HG03521 (cell line): ENCODE measurements around the gene ATP2A1.
"Not testable (repeated sequence)": the region's sequence is repeated elsewhere in the genome, so short reads cannot be mapped to it uniquely, and the experiment has no call there.

Experiments
- ATAC-seq: cut with Tn5 transposase; IDR thresholded peaks from one replicate; pipeline ENCODE4 v1.9.1; 2021; ENCODE audit warnings: mild to moderate bottlenecking, moderate library complexity; ENCODE audit not compliant: unreplicated experiment

Gene ATP2A1

DNA sequence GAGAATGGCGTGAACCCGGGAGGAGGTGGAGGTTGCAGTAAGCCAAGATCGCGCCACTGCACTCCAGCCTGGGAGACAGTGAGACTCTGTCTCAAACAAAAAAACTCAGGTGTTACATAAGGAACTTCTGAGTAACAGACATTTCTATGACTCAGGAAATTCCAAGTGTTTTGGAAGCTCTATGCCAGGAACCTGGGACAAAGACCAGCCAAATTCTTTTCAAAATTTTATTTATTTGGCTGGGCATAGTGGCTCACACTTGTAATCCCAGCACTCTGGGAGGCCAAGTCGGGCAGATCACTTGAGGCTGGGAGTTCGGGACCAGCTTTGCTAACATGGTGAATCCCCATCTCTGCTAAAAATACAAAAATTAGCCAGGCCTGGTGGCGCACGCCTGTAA lies 19.9 kb upstream of the ATP2A1 start:
- no peak for ATAC-seq

DNA sequence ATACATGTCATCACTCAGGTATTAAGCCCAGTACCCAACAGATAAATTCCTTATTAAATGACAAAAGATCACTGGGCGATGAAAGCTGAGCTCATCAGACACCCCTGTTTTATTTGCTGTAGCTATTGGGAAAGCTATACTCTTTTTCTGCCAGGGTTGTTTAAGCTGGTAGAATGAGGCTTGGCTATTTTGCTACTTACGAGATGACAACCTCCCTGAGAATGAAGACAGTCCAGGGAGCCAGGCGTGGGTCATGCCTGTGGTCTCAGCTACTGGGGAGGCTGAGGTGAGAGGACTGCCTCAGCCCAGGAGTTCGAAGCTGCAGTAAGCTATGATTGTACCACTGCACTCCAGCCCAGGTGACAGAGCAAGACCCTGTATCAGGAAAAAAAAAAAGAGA lies 19.0 kb upstream of the ATP2A1 start:
- no peak for ATAC-seq

DNA sequence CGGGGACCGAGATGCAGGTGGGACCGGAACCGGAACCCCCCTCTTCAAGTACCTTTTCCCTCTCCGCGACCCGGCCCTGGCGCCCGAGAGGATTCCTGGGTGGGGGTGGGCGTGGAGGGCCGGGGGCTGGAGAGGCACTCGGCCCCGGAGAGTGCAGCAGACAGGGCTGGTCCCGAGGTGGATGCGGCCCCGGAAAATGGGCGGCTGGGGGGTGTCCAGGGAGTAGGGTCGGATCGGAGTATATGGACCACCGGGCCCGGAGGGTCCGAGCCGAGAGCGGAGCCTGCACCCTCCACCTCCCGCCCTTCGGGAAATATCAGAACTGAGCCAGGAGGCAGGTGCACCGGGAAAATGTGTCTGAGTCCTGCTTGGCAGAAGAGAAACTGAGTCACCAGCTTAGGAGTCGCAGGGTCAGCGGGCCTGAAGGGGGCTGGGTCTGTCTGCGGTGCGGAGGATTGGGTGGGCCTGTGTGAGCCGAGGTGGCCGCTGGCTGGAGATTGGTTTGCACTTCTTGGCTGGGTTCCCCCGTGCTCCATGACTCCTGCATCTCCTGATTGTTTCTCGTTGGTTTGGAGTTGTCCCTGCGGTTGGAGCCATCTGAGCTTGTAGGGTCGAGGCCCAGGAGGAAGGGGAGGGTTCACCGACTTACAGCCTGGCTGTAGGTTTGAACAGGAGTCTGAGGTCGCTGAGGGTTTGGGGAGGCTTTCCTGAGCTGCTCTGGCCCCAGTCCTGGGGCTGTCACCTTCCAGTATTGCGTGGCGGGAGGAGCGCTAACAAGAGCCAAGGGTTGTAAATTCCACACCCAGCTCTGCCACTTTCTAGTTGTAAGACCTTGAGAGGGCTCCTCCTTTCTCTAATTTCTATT lies 14.1 kb upstream of the ATP2A1 start:
- ATAC-seq: no peak

DNA sequence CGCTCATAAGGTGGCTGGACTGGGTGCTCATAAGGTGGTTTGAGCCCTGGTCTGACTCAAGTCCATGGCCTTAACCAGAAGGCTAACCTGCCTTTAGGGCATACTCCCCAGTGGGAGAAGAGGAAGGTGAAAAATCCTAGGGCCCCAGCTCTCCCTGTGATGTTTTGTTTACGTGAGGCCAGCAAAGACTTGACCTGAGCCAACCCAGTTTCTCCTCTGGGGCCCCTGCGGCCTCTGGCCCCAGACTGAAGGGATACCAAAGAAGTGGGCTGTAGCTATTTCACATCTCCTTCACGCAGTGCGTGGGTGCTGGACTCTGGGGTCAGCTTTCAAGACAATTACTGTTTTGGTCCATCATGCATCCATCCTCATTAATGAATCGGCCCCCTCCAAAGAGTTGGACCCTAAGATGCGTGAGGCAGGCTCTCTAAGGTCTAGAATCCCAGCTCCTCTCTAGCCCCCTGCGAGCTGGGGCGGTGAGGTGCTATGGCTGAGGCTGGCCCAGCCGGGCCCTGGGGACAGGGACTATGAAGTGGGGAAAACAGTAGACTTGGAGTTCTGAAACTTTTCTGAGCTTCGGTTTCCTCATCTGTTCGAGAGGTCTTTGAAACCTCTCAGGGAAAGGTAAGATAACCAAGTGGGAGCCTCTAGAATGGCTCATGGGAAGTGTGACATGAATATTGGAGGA lies 13.1 kb upstream of the ATP2A1 start:
- no peak for ATAC-seq

DNA sequence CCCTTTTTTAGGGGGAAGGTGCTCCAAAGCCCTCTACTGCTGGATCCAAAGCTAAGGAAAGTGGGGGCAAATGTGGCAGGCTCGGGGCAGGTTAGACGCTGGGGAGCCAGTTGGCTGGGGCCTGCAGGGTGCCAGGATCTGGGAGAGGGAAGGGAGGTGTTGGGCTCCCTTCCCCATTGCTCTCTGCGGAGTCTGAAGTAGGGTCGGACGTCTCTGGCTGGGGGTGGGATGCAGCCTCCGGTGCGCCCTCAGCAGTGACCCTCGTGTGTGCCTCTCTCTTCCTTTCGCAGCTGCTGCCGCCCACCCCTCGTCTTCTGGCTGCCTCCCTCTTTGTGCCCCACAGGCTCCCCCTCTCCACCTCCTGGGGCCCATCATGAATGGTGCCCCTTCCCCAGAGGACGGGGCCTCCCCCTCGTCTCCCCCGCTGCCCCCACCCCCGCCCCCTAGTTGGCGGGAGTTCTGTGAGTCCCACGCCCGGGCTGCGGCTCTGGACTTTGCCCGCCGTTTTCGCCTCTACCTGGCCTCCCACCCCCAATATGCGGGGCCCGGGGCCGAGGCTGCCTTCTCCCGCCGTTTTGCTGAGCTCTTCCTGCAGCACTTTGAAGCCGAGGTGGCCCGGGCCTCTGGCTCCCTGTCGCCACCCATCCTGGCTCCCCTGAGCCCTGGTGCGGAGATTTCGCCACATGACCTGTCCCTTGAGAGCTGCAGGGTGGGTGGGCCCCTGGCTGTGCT lies 12.4 kb upstream of the ATP2A1 start:
- ATAC-seq: no peak

DNA sequence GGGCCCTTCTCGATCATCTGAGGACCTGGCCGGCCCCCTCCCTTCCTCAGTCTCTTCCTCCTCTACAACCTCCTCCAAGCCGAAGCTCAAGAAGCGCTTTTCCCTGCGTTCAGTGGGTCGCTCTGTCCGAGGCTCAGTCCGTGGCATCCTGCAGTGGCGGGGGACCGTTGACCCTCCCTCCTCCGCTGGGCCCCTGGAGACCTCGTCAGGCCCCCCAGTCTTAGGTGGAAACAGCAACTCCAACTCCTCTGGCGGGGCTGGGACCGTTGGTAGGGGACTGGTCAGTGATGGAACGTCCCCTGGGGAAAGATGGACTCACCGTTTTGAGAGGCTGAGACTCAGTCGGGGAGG lies 11.9 kb upstream of the ATP2A1 start:
- no peak for ATAC-seq

DNA sequence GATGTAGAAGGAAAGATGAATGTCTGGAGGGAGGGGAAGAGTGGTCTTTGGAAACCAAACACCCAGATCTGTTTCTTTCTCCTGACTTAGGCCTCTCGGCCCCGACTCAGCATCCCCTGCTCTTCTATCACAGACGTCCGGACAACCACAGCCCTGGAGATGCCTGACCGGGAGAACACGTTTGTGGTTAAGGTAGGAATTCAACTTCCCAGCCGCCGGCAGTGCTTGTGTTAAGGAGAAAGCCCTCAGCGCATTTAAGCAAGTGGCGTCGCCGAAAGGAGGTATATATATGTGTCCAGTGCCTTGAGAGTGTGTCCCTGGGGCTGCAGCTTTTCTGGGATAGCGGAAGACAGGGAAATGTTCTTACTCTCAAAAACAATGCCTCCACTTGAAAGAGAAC lies 11.0 kb upstream of the ATP2A1 start:
- no peak for ATAC-seq

DNA sequence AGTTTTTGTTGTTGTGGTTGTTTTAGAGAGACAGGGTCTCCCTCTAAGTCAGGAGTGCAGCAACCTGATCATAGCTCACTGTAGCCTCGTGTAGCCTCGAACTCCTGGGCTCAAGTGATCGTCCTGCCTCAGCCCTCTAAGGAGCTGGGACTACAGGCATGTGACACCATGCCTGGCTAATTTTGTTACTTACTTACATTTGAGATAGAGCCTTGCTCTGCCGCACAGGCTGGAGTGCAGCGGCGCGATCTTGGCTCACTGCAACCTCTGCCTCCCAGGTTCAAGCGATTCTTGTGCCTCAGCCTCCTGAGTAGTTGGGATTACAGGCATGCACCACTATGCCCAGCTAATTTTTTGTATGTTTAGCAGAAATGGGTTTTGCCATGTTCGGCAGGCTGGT lies 10.6 kb upstream of the ATP2A1 start:
- ATAC-seq: not testable (repeated sequence)

DNA sequence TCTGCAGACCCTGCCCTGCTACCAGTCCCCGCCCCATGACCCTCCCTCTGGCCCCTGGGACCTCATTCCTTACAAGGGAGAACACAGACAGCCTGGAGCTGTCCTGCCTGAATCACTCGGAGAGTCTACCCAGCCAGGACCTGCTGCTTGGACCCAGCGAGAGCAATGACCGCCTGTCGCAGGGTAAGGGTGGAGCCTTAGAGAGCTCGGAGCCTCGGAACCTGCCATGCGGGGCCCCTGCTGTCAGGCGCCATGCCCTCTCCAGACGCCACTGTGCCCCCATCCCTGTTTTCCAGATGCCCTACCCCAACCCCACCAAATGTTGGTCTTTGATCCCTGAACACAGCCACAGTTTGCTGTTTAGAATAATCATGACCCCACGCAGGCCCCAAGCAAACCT lies 9.1 kb upstream of the ATP2A1 start:
- ATAC-seq: no peak

DNA sequence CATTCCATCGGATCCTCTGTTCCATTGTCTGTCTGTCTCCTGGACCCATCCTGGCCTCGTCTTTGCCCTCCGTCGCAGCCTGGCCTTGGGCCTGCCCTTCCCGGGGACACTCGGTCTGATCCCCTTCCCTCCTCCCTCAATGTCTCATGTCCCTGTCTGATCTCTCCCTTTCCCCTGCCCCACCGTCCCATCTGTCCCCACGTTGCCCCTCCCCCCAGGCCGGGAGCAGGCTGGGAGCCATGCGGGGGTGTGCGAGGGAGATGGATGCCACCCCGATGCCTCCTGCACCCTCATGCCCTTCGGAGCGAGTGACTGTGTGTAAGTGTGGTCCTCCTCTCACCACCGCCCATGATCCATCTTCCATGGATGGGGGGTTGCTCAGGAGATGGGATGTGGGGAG lies 5.3 kb upstream of the ATP2A1 start:
- ATAC-seq: no peak

DNA sequence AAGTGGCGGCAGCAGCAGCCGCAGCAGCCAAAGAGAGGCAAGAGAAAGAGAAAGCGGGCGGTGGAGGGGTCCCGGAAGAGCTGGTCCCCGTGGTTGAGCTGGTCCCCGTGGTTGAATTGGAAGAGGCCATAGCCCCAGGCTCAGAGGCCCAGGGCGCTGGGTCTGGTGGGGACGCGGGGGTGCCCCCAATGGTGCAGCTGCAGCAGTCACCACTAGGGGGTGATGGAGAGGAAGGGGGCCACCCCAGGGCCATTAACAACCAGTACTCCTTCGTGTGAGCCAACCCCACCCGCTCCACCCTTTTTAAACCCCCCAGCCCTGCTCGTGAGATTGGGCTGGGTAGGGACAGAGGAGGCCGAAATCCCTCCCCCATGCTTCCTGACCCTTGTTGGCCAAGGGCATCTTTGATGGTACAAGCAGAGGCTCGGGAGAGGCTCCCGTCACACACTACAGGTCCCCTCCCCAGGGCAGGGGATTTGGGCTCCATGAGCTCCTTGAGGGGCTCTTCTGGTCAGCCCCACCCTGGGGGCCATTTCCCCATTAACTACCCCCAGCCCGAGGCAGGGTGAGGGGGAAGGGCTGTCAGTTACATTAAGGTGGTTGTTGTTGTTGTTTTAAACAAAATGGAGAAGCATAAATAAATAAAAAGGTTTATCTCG lies 4.6 kb upstream of the ATP2A1 start:
- no peak for ATAC-seq

DNA sequence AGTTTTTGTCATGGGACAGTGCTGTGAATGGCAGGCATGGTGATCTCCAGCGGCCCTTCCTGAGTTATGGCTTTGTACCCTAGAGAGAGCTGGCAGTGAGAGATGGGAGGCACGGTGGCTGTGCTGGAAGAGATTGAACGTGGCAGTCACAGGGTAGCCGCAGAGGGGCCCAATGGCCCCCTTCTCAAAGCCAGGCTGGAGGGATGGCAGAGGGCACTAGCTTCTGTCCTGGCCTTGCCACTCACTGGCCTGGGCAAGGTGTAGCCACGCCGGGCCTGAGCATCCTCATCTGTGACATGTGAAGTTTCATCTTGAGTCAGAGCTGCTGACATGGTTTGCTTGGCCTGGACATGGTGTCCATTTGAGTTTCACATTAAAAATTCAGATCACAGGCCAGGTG lies 3.9 kb upstream of the ATP2A1 start:
- ATAC-seq: no peak

DNA sequence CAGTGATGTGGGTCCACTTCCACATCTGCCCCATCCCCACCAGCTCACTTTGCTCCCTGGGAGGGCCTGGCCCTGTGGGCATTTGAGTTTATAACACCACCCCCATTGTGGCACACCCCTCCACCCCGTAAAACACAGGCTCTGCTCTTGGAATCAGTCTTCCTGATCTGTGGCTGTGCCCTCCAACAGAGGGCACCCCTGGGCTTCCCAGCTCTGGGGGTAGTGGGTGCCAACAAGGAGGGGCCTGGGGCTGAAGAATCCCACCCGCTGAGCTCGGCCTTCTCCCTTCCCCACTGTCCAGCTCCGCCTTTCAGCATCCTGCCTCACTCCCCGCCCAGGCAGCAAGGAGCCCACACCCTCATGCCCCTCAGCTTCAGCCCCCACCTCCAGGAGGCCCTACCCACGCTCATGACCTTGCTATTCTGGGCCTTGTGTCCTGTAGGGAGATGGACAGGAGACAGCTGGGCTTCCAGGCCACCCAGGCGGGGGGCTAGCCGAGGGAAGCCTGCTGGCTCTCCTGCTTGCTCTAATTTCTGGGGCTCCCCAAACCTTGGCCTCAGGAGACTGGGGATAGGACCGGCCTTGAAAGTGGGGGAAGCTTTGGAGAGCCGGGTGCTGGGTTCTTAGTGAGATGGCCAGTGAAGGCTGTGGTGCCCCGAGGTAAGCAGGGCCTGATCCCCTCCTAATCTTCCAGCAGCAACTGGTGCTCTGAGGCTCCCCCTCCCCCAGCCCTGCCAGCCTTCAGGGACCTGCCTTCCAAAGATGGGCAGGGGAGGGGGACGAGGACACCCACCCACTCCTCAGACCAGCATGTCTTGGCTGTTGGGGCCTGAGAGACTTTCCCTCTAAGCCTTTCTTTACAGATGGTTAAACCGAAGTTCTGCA lies 2.9 kb upstream of the ATP2A1 start:
- ATAC-seq: no peak

DNA sequence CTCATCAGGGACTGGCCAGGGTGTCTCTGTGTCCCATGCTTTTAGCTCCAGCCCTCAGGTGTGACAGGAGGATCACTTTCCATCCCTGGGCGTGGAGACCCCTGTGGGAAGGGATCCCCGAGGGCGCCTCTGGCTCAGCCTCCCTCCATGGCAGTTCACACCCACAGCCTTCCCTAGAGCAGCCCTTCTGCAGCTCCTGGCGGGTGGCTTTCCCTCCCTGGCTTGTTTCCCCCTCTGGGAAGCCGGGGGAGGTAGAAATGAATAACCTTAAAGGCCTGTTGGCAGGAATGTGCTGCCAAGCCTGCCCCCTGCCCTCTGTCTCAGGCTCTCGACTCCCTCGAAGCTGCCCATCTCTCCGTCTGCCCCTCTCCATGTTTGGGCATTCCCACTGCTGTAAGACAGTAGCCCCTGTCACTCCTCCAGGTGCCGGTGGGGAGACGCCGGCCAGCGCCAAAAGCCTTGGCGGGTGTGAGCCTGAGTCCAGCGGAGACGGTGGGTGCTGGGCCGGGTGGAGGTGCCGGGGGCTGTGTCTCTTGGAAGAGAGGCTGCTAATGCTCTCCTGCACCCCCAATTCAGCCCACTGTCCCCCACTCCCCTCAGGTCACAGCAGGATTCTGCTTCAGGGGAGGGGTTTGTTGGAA lies 2.1 kb upstream of the ATP2A1 start:
- ATAC-seq: no peak

DNA sequence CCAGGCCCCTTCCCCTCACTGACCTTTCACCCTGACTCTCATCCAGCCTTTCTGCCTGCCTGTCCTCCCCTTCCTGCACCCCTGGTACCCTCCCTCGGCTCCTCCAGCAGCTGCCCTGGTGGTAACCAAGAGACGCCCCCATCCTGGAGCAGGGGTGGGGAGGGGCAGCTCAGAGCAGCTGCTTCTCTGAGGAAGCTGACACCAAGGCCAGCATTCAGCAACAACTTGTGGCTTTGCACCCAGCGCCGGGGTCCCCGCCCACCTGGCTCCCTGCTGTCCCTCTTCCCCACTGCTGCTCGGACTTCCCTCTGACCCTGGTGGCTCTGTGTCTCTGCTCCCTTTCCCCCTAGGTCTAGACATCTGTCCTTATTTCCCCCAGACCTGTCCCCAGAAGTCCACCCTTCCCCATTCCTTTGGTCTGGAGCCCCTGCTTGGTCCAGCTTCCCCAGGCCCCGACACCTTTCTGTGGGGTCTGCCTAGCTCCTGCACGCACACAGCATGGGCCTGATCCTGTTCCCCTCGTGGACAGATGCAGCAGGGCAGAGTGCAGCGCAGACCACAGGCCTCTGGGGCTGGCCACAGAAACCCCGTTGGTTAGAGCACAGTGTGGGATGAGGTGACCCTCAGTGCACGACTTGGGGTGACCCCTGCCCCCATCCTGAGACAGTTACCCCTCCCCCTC lies 1.2 kb upstream of the ATP2A1 start:
- no peak for ATAC-seq

DNA sequence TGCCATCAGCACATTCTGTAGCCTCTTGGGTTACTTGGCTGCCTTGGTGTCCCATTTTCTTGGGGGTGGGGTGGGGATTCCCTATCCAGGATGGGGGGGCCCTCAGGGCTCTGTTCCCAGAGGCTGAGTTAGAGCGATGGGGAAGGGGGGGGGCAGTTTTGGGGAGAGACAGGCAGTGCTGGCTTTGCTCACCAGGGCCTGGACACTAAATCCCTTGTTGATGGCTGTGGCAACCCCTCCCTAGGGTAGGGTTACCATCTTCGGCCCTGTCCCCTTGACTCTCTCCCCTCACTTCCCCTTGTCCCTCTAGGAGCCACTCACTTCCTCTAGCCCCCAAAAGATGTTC lies 660 bp upstream of the ATP2A1 start:
- no peak for ATAC-seq

DNA sequence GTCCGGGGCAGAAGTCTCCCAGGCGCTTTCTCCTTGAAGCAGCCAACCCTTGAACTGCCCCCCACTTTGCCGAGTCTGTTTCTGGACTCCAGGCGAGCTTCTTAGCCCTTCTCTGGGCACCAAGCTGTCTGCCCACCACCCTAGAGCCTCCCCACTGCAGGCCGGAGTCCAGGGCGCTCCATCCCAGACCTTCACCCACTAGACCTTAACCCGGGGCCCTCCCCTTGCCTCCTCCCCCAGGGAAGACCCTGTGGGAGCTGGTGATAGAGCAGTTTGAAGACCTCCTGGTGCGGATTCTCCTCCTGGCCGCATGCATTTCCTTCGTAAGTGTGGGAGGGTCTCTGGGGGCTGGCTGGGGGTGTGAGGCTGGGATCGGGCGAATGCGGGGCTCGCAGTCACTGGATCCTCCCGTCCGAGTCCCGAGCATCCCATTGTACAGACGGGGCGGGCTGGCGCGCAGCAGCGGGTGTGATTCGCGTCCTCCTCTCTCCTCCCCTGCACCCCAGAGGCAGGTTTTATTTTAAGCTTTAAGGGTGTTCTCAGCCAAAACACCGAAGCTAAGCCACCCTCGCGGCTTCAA lies 1.1 kb downstream of the ATP2A1 start:
- peak; percentile 18 for ATAC-seq

DNA sequence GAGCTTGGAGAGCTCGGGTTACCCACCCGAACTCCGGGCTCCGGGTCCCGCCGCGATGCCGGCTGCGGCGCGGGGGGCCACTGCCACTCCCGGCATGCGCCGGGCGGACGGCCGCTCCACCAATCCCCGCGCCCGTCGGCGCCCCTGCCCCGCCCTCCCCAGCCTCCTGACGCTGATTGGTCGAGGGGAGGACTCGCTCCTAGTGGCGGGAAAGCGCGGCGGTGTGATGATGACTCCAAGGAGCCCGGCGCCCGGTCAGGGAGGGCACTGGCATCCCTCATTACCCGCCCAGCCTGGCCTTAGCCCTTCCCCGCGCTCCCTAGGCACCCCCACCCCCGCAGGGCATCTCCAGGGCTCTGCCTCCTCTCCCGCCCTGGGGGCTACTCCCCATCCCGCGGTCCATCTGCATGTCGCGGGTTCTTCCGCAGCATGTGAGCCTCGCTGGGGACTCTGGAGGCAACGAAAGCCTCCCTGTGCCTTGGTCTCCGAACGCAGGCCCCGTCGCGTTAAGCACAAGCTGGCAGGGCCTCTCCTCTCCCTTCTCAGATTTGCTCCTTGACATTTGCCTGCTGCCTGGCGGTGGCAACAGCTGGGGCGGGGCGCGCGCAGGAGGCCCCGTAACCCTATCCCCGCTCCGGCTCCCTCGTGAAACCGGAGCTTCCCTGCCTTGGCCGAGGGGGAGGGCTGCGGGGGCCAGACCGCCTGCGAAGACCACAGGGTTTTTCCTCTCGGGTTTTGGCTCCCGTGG lies 1.7 kb downstream of the ATP2A1 start:
- peak; percentile 78 for ATAC-seq

DNA sequence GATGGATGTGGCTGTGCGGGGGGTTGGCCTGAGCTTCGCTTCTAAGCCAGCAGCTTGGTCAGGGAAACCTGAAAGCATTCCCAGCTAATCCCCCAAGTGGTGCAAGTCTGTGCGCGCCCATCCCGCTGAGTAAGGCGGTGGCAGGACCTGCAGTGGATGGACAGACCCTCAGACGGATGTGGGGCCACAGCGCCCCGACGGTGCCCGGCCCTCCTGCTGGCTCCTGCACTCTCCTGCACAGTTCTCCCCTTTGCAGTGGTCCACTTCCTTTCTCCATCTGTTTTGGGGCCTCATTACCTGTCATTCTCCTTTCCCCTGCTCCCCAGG lies 2.3 kb downstream of the ATP2A1 start:
- no peak for ATAC-seq
